ENCODE measurements around the gene C20orf96. TPM values are rescaled to one million over a fixed set of nuclear protein-coding genes. Genes with fewer than 3 reads are reported as not detected.

Gene C20orf96
- total and polyA plus RNA-seq, 8 donors: 6.9 to 49.2 (median 39.7) TPM

DNA sequence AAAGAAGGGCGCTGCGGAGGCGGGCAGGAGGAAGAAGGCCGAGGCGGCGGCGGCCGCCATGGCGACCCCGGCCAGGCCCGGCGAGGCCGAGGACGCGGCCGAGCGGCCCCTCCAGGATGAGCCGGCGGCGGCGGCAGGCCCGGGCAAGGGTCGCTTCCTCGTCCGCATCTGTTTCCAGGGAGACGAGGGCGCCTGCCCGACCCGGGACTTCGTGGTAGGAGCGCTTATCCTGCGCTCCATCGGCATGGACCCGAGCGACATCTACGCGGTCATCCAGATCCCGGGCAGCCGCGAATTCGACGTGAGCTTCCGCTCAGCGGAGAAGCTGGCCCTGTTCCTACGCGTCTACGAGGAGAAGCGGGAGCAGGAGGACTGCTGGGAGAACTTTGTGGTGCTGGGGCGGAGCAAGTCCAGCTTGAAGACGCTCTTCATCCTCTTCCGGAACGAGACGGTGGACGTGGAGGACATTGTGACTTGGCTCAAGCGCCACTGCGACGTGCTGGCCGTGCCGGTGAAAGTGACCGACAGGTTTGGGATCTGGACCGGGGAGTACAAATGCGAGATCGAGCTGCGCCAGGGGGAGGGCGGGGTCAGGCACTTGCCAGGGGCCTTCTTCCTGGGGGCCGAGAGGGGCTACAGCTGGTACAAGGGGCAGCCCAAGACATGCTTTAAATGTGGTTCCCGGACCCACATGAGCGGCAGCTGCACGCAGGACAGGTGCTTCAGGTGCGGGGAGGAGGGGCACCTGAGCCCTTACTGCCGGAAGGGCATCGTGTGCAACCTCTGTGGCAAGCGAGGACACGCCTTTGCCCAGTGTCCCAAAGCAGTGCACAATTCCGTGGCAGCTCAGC is 7.6 kb upstream of the C20orf96 start:
- H3K36me3 ChIP-seq: no peaks in the 10 kb centered on the region
- H3K4me1 ChIP-seq: peaks cover 28 to 51% of the 10 kb centered on the region in 2 donors
- peak overlapping the region; percentile 88 to 91 for H3K4me3 ChIP-seq
- ATAC-seq (peak; percentile 71), DNase-seq (peak; percentile 49 to 90 (median 70))
- TF ChIP-seq CTCF (IDR thresholded peaks at IDR 0.05): no peak
- intact Hi-C loops (cut with DNase I): no loop called here
- peak overlapping the region; percentile 98 to 100 for H3K27ac ChIP-seq
- H3K27me3 ChIP-seq: no peaks in the 10 kb centered on the region
- no peaks in the 10 kb centered on the region for H3K9me3 ChIP-seq

DNA sequence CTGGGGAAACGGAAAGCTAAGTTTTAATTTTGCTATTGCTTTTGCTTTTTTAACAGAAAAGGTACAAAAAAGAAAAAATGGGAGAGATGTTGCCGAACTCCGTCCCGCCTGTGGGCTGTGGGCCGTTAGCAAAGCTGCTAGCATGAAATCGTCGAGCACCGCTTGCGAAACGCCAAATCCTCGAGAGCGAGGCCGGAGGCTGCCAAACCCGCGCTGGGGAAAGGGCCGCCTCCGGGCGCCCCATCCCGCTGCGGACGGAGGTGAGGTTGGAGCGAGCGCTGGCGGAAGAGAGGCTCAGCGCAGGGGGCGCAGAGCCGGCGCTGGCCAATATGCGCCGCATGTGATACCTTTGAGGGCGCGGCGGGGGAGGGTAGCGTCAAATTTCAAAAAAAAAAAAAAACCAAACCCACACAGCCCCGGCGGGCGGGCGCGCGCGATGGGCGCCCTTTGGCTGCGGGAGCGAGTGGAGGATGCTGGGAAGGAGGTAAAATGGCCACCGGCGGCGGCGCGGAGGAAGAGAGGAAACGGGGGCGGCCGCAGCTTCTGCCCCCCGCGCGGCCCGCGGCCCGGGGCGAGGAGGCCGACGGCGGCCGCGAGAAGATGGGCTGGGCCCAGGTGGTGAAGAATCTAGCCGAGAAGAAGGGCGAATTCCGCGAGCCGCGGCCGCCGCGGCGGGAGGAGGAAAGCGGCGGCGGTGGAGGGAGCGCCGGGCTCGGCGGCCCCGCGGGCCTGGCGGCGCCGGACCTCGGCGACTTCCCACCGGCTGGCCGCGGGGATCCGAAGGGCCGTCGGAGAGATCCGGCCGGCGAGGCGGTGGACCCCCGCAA is 6.8 kb upstream of the C20orf96 start, which contains the start of gene ZCCHC3:
Gene ZCCHC3 (plus strand): TSS at position 473 of the 827 bp plus-strand sequence. CDS start 17 bp downstream, at position 490.
- no peak for TF ChIP-seq CTCF (IDR thresholded peaks at IDR 0.05)
- H3K4me1 ChIP-seq: peaks cover 28 to 54% of the 10 kb centered on the region in 2 donors
- no peaks in the 10 kb centered on the region for H3K27me3 ChIP-seq
- no peaks in the 10 kb centered on the region for H3K9me3 ChIP-seq
- DNase-seq (peak; percentile 91 to 98 (median 95)), ATAC-seq (peak; percentile 87)
- H3K27ac ChIP-seq: peak within 1 kb of the TSS; percentile 98 to 100
- intact Hi-C loops (cut with DNase I): no loop called here
- H3K4me3 ChIP-seq: peak within 1 kb of the TSS; percentile 88 to 91
- no peaks in the 10 kb centered on the region for H3K36me3 ChIP-seq

DNA sequence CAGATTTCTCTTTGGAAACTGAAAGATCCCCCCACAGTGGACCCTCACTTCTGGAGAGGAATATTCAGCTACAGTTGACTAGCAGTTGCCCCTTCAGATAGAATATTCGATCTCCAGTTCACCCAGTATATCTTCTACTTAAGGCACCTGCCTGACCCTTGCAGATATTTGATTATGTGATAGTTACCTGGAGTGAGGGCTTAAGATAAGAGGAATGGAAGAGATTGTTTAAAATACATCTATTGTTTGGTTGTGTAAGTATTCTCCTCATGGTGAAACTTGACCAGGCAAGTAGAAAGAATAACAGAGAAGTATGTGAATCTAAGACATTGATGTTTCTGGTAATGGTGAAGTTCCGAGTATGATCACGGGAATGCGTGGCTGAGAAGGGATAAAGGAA is 5.3 kb upstream of the C20orf96 start:
- no peak for DNase-seq
- Histone ChIP-seq H3K4me1 (peaks cover 26 to 54% of the 10 kb centered on the region in 2 donors), H3K27ac (no peak overlapping the region), H3K4me3 (no peak overlapping the region), H3K9me3 (no peaks in the 10 kb centered on the region), H3K27me3 (no peaks in the 10 kb centered on the region), H3K36me3 (no peaks in the 10 kb centered on the region)
- ATAC-seq: no peak
- intact Hi-C loops (cut with DNase I): no loop called here
- TF ChIP-seq CTCF (IDR thresholded peaks at IDR 0.05): no peak

- intact Hi-C loops (cut with DNase I): no loop called here
- Histone ChIP-seq H3K4me3 (no peak overlapping the region), H3K27ac (no peak overlapping the region), H3K36me3 (no peaks in the 10 kb centered on the region), H3K4me1 (peaks cover 14 to 49% of the 10 kb centered on the region in 2 donors), H3K9me3 (no peaks in the 10 kb centered on the region), H3K27me3 (no peaks in the 10 kb centered on the region)
- ATAC-seq (no peak), DNase-seq (no peak)
- no peak for TF ChIP-seq CTCF (IDR thresholded peaks at IDR 0.05)
Observed at GRCh38 chr20:294602-295001, 4.1 kb upstream of the C20orf96 start.

- no peaks in the 10 kb centered on the region for H3K27me3 ChIP-seq
- intact Hi-C loops (cut with DNase I): no loop called here
- no peaks in the 10 kb centered on the region for H3K36me3 ChIP-seq
- H3K9me3 ChIP-seq: no peaks in the 10 kb centered on the region
- peak overlapping the region; percentile 78 to 80 for H3K27ac ChIP-seq
- peaks cover 6 to 28% of the 10 kb centered on the region in 2 donors for H3K4me1 ChIP-seq
- DNase-seq (no peak), ATAC-seq (no peak)
- TF ChIP-seq CTCF (IDR thresholded peaks at IDR 0.05): no peak
- peak overlapping the region; percentile 39 to 67 for H3K4me3 ChIP-seq
Observed at GRCh38 chr20:289693-290083, 862 bp downstream of the C20orf96 start.

All from left lung (tissue), 10 donors.